ENCODE data around the gene IFNA4.
A peak's percentile ranks its signal among the peaks of the same experiment; 100 is the strongest.
"Not testable (repeated sequence)": the region's sequence is repeated elsewhere in the genome, so short reads cannot be mapped to it uniquely, and the experiment has no call there.

The IFNA4 gene

GRCh38 chr9:21194867-21195776, 7.7 kb upstream of the IFNA4 start:
- not testable (repeated sequence) for H3K36me3 ChIP-seq (ENCODE audit: insufficient read depth, low read length); H3K9me3 ChIP-seq (ENCODE audit: control insufficient read depth, insufficient read depth, low read length); H3K9ac ChIP-seq (ENCODE audit: low read depth, low read length); H3K4me1 ChIP-seq (ENCODE audit: insufficient read depth, low read length)

GRCh38 chr9:21182810-21183736, 4.3 kb downstream of the IFNA4 start:
- H3K9me3 ChIP-seq (ENCODE audit: control insufficient read depth, insufficient read depth, low read length); H3K36me3 ChIP-seq (ENCODE audit: insufficient read depth, low read length); H3K4me1 ChIP-seq (ENCODE audit: insufficient read depth, low read length); H3K9ac ChIP-seq (ENCODE audit: low read depth, low read length): not testable (repeated sequence)

GRCh38 chr9:21174671-21175070, 12.7 kb downstream of the IFNA4 start:
- no peaks in the 10 kb centered on the region for H3K4me1 ChIP-seq (ENCODE audit: insufficient read depth, low read length)
- no peaks in the 10 kb centered on the region for H3K36me3 ChIP-seq (ENCODE audit: insufficient read depth, low read length)
- no peaks in the 10 kb centered on the region for H3K9me3 ChIP-seq (ENCODE audit: control insufficient read depth, insufficient read depth, low read length)
- H3K9ac ChIP-seq (ENCODE audit: low read depth, low read length), result no peak overlapping the region

- Histone ChIP-seq H3K9ac (ENCODE audit: low read depth, low read length) (no peak overlapping the region), H3K4me1 (ENCODE audit: insufficient read depth, low read length) (no peaks in the 10 kb centered on the region), H3K36me3 (ENCODE audit: insufficient read depth, low read length) (no peaks in the 10 kb centered on the region), H3K9me3 (ENCODE audit: control insufficient read depth, insufficient read depth, low read length) (no peaks in the 10 kb centered on the region)
Measured at GRCh38 chr9:21172156-21172555, 15.2 kb downstream of the IFNA4 start.

- Histone ChIP-seq H3K36me3 (ENCODE audit: insufficient read depth, low read length) (no peaks in the 10 kb centered on the region), H3K4me1 (ENCODE audit: insufficient read depth, low read length) (no peaks in the 10 kb centered on the region), H3K9me3 (ENCODE audit: control insufficient read depth, insufficient read depth, low read length) (no peaks in the 10 kb centered on the region)
Measured at GRCh38 chr9:21171351-21171750, 16.0 kb downstream of the IFNA4 start.

GRCh38 chr9:21166560-21166959, 20.8 kb downstream of the IFNA4 start, which contains the start of gene IFNA21:
Gene IFNA21, minus strand, starts transcription at chr9:21166660. Its CDS starts 48 bp downstream, at chr9:21166612.
- not testable (repeated sequence) for H3K9ac ChIP-seq (ENCODE audit: low read depth, low read length); H3K4me1 ChIP-seq (ENCODE audit: insufficient read depth, low read length); H3K9me3 ChIP-seq (ENCODE audit: control insufficient read depth, insufficient read depth, low read length); H3K36me3 ChIP-seq (ENCODE audit: insufficient read depth, low read length)

More at GRCh38 chr9:21171351-21171750, 16.0 kb downstream of the IFNA4 start:
- no peak overlapping the region for H3K9ac ChIP-seq (ENCODE audit: low read depth, low read length)

DNA sequence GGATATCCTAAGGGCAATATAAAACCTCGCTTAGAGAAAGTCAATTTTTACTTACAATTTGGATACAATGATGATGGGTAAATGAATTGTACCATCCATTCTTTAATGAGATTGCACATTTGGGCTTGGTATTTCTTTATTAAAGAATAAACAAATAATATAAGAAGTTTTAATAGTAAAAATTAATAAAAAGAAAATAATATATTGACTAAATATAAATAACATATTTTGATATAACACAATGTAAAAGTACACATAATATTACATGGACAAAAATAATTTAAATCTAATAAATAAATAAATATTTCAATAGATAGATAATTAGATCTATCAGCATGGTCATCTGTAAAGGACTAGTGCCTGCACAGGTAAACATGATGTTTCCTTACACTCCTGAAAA, 21.9 kb downstream of the IFNA4 start:
- Histone ChIP-seq H3K9me3 (ENCODE audit: control insufficient read depth, insufficient read depth, low read length) (no peaks in the 10 kb centered on the region), H3K9ac (ENCODE audit: low read depth, low read length) (no peak overlapping the region), H3K4me1 (ENCODE audit: insufficient read depth, low read length) (no peaks in the 10 kb centered on the region), H3K36me3 (ENCODE audit: insufficient read depth, low read length) (no peaks in the 10 kb centered on the region)

DNA sequence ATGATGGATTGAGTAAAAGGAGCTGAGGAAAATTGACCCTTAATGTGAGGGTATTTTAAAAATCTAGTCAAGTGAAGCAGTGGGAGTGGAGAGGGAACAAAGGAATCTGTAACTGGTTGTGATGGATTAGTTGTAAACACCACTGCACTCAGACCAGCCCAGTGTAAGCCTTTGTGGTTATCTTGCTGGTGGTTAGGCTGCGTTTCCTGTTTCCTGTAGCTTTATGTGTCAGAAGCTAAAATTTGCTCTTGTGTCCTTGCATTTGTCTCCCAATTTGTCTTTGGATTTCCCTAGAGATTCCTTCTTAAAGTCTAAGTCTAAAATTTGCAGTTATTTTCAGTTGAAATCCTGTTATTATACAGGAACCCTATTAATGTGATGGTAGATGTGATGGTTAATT, 27.2 kb downstream of the IFNA4 start:
- H3K36me3 ChIP-seq (ENCODE audit: insufficient read depth, low read length), result no peaks in the 10 kb centered on the region
- no peaks in the 10 kb centered on the region for H3K4me1 ChIP-seq (ENCODE audit: insufficient read depth, low read length)
- H3K9ac ChIP-seq (ENCODE audit: low read depth, low read length), result no peak overlapping the region
- no peaks in the 10 kb centered on the region for H3K9me3 ChIP-seq (ENCODE audit: control insufficient read depth, insufficient read depth, low read length)

GRCh38 chr9:21155501-21155900, 31.9 kb downstream of the IFNA4 start:
- H3K9me3 ChIP-seq (ENCODE audit: control insufficient read depth, insufficient read depth, low read length), result no peaks in the 10 kb centered on the region
- peaks cover 2% of the 10 kb centered on the region; the same call in 1 of the 2 replicates for H3K4me1 ChIP-seq (ENCODE audit: insufficient read depth, low read length)
- H3K36me3 ChIP-seq (ENCODE audit: insufficient read depth, low read length), result no peaks in the 10 kb centered on the region
- no peak overlapping the region for H3K9ac ChIP-seq (ENCODE audit: low read depth, low read length)

DNA sequence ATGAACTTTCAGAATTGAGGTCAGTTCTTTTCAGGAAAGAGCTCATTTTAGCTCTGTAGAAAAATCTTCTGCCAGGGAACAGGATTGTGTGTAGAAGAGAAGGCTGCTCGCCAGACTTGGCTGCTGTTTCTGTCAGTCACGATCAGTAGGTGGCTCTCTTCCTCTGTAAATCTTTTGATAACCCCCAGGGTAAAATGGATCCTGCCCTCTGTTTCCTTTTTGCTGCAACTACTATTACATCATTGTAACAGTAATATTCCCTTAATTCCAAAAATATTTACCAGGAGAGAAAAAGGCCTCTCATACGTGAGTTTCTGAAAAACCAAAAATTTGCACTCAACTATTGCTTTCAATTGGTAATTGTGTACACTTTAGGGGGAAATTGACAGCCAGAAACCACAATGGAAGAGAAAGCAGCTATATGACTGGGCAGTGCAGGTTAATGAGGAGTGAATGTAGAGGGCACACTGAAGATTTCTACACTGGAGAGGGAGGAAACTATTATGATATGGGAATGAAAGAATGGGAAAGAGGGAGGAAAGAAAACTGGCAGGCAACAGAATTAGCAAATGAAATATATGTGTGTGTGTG, 33.3 kb downstream of the IFNA4 start:
- Histone ChIP-seq H3K36me3 (ENCODE audit: insufficient read depth, low read length) (no peaks in the 10 kb centered on the region), H3K9ac (ENCODE audit: low read depth, low read length) (peak overlapping the region; percentile 11; the same call in 1 of the 2 replicates), H3K9me3 (ENCODE audit: control insufficient read depth, insufficient read depth, low read length) (no peaks in the 10 kb centered on the region), H3K4me1 (ENCODE audit: insufficient read depth, low read length) (peaks cover 2% of the 10 kb centered on the region; the same call in 1 of the 2 replicates)

- no peaks in the 10 kb centered on the region for H3K36me3 ChIP-seq (ENCODE audit: insufficient read depth, low read length)
- H3K4me1 ChIP-seq (ENCODE audit: insufficient read depth, low read length), result peaks cover 2% of the 10 kb centered on the region; the same call in 1 of the 2 replicates
- no peaks in the 10 kb centered on the region; the same call in 1 of the 2 replicates for H3K9me3 ChIP-seq (ENCODE audit: control insufficient read depth, insufficient read depth, low read length)
- H3K9ac ChIP-seq (ENCODE audit: low read depth, low read length), result peak overlapping the region; percentile 11; the same call in 1 of the 2 replicates
Measured at GRCh38 chr9:21153336-21154017, 33.9 kb downstream of the IFNA4 start.

DNA sequence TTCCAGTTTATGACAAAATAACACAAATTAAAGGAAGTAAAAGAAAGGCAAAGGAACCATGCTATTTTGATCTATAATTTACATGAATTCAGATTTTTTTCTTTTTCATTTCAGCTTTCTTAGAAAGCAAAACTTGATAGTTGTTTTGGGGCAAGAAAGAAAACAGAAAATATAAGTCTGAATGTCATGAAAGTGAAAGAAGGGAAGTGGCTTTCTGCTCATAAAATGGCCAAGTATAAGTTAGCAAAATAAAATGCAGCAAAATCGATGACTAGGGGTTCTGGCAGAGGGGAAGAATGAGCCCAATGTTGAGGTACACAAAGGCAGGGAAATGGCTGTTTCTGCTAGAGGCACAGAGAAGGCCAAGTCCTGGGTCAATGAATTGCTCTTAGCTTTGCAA, 42.8 kb downstream of the IFNA4 start:
- no peak overlapping the region for H3K9ac ChIP-seq (ENCODE audit: low read depth, low read length)
- no peaks in the 10 kb centered on the region; the same call in 1 of the 2 replicates for H3K9me3 ChIP-seq (ENCODE audit: control insufficient read depth, insufficient read depth, low read length)
- no peaks in the 10 kb centered on the region for H3K36me3 ChIP-seq (ENCODE audit: insufficient read depth, low read length)
- no peaks in the 10 kb centered on the region for H3K4me1 ChIP-seq (ENCODE audit: insufficient read depth, low read length)

DNA sequence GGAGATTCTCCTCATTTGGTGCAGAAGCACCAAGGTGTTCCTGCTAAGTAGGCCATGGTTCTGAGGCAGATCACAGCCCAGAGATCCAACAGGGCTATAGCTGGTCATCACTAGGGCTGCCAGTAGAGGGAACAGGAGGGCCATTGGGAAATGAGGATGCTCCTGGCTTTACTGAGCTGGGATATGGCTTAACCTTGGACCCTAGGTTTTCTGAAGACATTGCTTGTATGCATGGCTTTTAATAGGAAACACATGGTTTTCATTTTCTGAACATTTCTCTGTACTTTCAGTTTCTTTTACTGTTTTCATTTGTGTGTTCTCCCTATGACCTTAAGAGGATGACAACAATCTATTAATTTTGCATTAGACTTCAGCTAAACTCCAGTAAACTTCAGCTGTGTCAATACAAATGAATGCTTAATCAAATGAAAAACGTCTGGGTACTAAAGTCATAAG, 45.9 kb downstream of the IFNA4 start, which contains the start of gene IFNW1:
Gene IFNW1 (minus strand): TSS at position 406 of the 456 bp plus-strand sequence. CDS start 262 bp downstream, at position 144.
- H3K36me3 ChIP-seq (ENCODE audit: insufficient read depth, low read length), result no peaks in the 10 kb centered on the region
- H3K9me3 ChIP-seq (ENCODE audit: control insufficient read depth, insufficient read depth, low read length), result no peaks in the 10 kb centered on the region
- H3K9ac ChIP-seq (ENCODE audit: low read depth, low read length), result no peak within 1 kb of the TSS
- no peaks in the 10 kb centered on the region for H3K4me1 ChIP-seq (ENCODE audit: insufficient read depth, low read length)

All from ES-I3 (cell line).